A549 (cell line): ENCODE results near the gene NRAP. TPM values are rescaled to one million over a fixed set of nuclear protein-coding genes. Genes with fewer than 3 reads are reported as not detected.

Experiments used
- ATAC-seq, 2 experiments: fragments of 200-7000 bp in 1 of 2; fragments of >200 bp in 1 of 2; cut with Nextera tagmentation in 1 of 2; cut with Tn5 transposase in 1 of 2; 3 replicates each; pipeline versions ENCODE4 v1.8.0 to v1.9.1; 2018 to 2020; ENCODE audit warnings: mild to moderate bottlenecking in 1 of 2, moderate library complexity in 1 of 2
- CTCF ChIA-PET: fragments of 300-600 bp; sonication (Branson Sonifier 250); formaldehyde crosslinking; extraction: SDS; loops from one replicate; lab custom pipeline; 2021; ENCODE audit warnings: antibody characterized with exemption, inconsistent platforms; lab: Yijun Ruan, JAX
- POLR2A ChIA-PET: fragments of 350-600 bp; formaldehyde crosslinking; extraction: SDS; loops from one replicate; lab custom pipeline; 2021; ENCODE audit warnings: antibody characterized with exemption, inconsistent platforms; lab: Yijun Ruan, JAX
- DNase-seq, 2 experiments: peaks; one replicate each; pipeline versions ENCODE4 v3.0.0 to v3.0.0-alpha.2; 2011 to 2016; ENCODE audit warnings: low read depth in 1 of 2, low spot score in 1 of 2
- FAIRE-seq: peaks from 2 replicates; lab custom pipeline; 2011; peaks lifted over from hg19 to GRCh38; lab: Jason Lieb, UNC
- H3K27ac ChIP-seq, 2 experiments: fragments of >200 bp; sonication (Bioruptor Twin); formaldehyde crosslinking; 3 replicates each; pipeline ENCODE4 v1.5.1; 2016 to 2017
- H3K4me1 ChIP-seq: fragments of >200 bp; sonication (Bioruptor Twin); formaldehyde crosslinking; 3 replicates; pipeline ENCODE4 v1.6.1; 2016
- H3K4me2 ChIP-seq: fragments of >200 bp; sonication (Bioruptor Twin); formaldehyde crosslinking; 3 replicates; pipeline ENCODE4 v1.6.1; 2016
- H3K4me3 ChIP-seq: fragments of >200 bp; sonication (Bioruptor Twin); formaldehyde crosslinking; 3 replicates; pipeline ENCODE4 v1.5.1; 2016
- H3K9me3 ChIP-seq: fragments of >200 bp; sonication (Bioruptor Twin); formaldehyde crosslinking; 3 replicates; pipeline ENCODE4 v1.6.1; 2016
- CBX8 ChIP-seq: fragments of 200-600 bp; sonication (generic); IDR thresholded peaks from 2 replicates; pipeline ENCODE4 v1.6.1; 2016
- CEBPB ChIP-seq, 2 experiments: fragments of >200 bp in 1 of 2; sonication (Bioruptor Twin) in 1 of 2; formaldehyde crosslinking in 1 of 2; IDR thresholded peaks; 2 replicates each; pipeline ENCODE4 v1.6.1; 2012 to 2016
- EHF ChIP-seq: fragments of 250-450 bp; sonication (Bioruptor Pico); IDR thresholded peaks from 2 replicates; pipeline ENCODE4 v1.5.0; 2020; ENCODE audit warnings: mild to moderate bottlenecking
- FOSB ChIP-seq: fragments of 250-450 bp; sonication (Bioruptor Pico); IDR thresholded peaks from 2 replicates; pipeline ENCODE4 v1.5.0; 2020; ENCODE audit warnings: mild to moderate bottlenecking, moderate library complexity
- HDAC2 ChIP-seq: fragments of 200-600 bp; sonication (generic); IDR thresholded peaks from 2 replicates; pipeline ENCODE4 v1.6.1; 2016
- HES2 ChIP-seq: fragments of >200 bp; sonication (Bioruptor Twin); formaldehyde crosslinking; IDR thresholded peaks from 2 replicates; pipeline ENCODE4 v1.6.1; 2016
- HOXB5 ChIP-seq: fragments of 250-450 bp; sonication (Bioruptor Pico); IDR thresholded peaks from 2 replicates; pipeline ENCODE4 v1.5.0; 2020; ENCODE audit warnings: mild to moderate bottlenecking, moderate library complexity
- JUNB ChIP-seq: fragments of >200 bp; sonication (Bioruptor Twin); formaldehyde crosslinking; IDR thresholded peaks from 2 replicates; pipeline ENCODE4 v1.6.1; 2016
- KDM1A ChIP-seq: fragments of 200-600 bp; sonication (generic); IDR thresholded peaks from 2 replicates; pipeline ENCODE4 v1.6.1; 2016; ENCODE audit warnings: low read depth, mild to moderate bottlenecking
- MAFK ChIP-seq: fragments of 450-650 bp; IDR thresholded peaks from 2 replicates; pipeline ENCODE4 v1.6.1; 2014; ENCODE audit not compliant: partially characterized antibody
- MAX ChIP-seq: IDR thresholded peaks from 2 replicates; pipeline ENCODE4 v1.6.1; 2012
- MYC ChIP-seq: IDR thresholded peaks from 2 replicates; pipeline ENCODE4 v1.6.1; 2012; ENCODE audit warnings: mild to moderate bottlenecking, inconsistent platforms, low read length, improper control_type of control experiment, borderline replicate concordance
- NFE2L2 ChIP-seq: fragments of 150-350 bp; conservative IDR thresholded peaks from 2 replicates; pipeline ENCODE4 v1.6.1; 2014; ENCODE audit warnings: low read length
- RAD21 ChIP-seq, 2 experiments: fragments of >200 bp in 1 of 2; sonication (Bioruptor Twin) in 1 of 2; formaldehyde crosslinking in 1 of 2; IDR thresholded peaks in 1 of 2; conservative IDR thresholded peaks in 1 of 2; 2 replicates in 1 of 2; 3 replicates in 1 of 2; pipeline ENCODE4 v1.6.1; 2012 to 2018; ENCODE audit warnings: inconsistent platforms in 1 of 2
- RFX5 ChIP-seq: fragments of 450-650 bp; IDR thresholded peaks from 2 replicates; pipeline ENCODE4 v1.7.1; 2014; ENCODE audit warnings: antibody characterized with exemption, mild to moderate bottlenecking, moderate library complexity
- SMC3 ChIP-seq: fragments of >200 bp; sonication (Bioruptor Twin); formaldehyde crosslinking; IDR thresholded peaks from 3 replicates; pipeline ENCODE4 v1.6.1; 2018; ENCODE audit warnings: inconsistent platforms
- TP53 ChIP-seq: fragments of 250-450 bp; sonication (Bioruptor Pico); IDR thresholded peaks from 2 replicates; pipeline ENCODE4 v1.5.0; 2021; ENCODE audit warnings: mild to moderate bottlenecking, moderate library complexity
- ZFP36 ChIP-seq: fragments of 450-650 bp; IDR thresholded peaks from 2 replicates; pipeline ENCODE4 v1.6.1; 2014; ENCODE audit warnings: borderline replicate concordance; ENCODE audit not compliant: partially characterized antibody
- WGBS: methylation state at CpG from one replicate; pipeline ENCODE4 v1.1.6; 2017; ENCODE audit errors: missing lambda C conversion rate; 5-methylcytosine and 5-hydroxymethylcytosine counted together
- polyA plus RNA-seq, 4 experiments: library from polyadenylated mRNA; depleted of rRNA in 3 of 4; stranded (reverse); fragments of >200 nt; fragmentation: RNase III in 1 of 4; extraction: RNeasy Plus Mini Kit Qiagen cat#74134 plus additional on column Dnase treatment in 1 of 4; gene quantifications; 2 replicates in 3 of 4; 3 replicates in 1 of 4; pipeline ENCODE4 v1.2.3, GENCODE V29; 2011 to 2017
- TF ChIP-seq, protein P1 (sequence below): fragments of 150-350 bp; IDR thresholded peaks from 2 replicates; pipeline ENCODE4 v1.6.1; 2014; ENCODE audit warnings: low read depth, mild to moderate bottlenecking, low read length
- TF ChIP-seq, protein P2 (sequence below): fragments of 200-600 bp; sonication (generic); IDR thresholded peaks from 2 replicates; pipeline ENCODE4 v1.6.1; 2016; ENCODE audit warnings: antibody characterized with exemption, mild to moderate bottlenecking, moderate library complexity
- TF ChIP-seq, protein P3 (sequence below): fragments of 250-450 bp; sonication (Bioruptor Pico); IDR thresholded peaks from 2 replicates; pipeline ENCODE4 v1.5.0; 2021; ENCODE audit warnings: mild to moderate bottlenecking, moderate library complexity, borderline replicate concordance
- TF ChIP-seq, protein P4 (sequence below): fragments of 450-650 bp; IDR thresholded peaks from 2 replicates; pipeline ENCODE4 v1.6.1; 2014; ENCODE audit warnings: antibody characterized with exemption

Gene NRAP
- polyA plus RNA-seq, 2 of the 4 experiments (the other 2 are of a cell fraction), result not detected

DNA sequence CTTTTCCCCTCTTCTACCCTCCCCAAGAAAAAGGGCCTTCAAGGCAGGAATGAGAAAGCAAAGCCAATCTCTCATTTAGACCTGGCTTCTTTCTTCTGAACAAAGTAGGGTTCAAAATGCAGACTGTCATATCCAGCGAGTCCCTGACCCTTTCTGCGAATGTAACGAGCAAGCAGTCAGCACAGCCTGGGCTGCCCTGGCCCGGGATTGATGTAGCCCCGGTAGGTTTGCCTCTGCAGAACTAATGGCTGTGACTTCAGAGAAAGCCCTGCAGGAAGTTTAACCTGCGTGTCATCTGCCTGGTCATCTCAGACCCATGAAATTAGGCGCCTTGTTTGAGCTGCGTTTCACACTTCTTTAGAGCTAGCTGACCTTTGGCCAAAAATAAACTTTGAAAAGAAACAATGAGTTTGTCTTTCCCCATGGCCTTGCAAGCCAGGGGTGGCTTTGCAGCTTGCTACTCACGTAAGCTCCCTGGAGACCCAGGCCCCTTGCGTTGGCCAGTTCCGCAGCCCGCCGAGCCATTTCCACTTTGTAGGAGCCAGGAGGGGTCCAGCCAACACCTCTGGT, 74.6 kb downstream of the NRAP start:
- no peak overlapping the region for H3K27ac ChIP-seq
- CTCF ChIA-PET, result interaction anchor here (1.2 to 1.8 kb wide), 3 partner anchors 11 to 26 kb away, joined by 3 to 5 read pairs (median 4); no protein-coding TSS in a partner anchor
- POLR2A ChIA-PET, result no interaction called here
- FAIRE-seq (no peak), DNase-seq (no peak), ATAC-seq (no peak)
- H3K4me2 ChIP-seq, result no peak overlapping the region
- H3K4me3 ChIP-seq, result no peak overlapping the region
- H3K4me1 ChIP-seq, result 0 out of 3 replicates have a peak, but pooled peaks cover 5% of the 10 kb centered on the region
- 70% methylated on average over 13 of the region's 13 CpGs for WGBS
- no peaks in the 10 kb centered on the region for H3K9me3 ChIP-seq
- TF ChIP-seq ZFP36, result no peak

DNA sequence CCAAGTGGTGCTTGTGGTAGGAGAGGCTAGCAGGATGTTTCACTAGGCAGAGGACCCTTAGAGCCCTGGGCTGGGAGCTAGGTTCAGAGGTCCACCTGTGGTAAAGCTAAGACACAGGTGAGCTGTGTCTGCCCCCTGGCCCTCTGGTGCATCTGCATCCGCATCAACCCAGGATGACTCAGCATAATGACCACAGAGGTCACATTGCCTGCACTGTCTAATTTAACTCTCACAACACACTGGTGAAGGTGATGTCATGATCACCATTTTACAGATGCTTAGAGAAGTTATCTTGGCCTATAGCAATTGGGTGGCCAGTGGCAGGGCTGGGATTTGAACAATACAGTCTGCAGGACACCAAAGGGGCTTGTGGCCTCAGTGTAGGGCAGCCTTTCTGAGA, 77.9 kb downstream of the NRAP start:
- TF ChIP-seq SMC3 (no peak), NFE2L2 (peak; percentile 95), MAFK (peak; percentile 89)
- ChIA-PET POLR2A (no interaction called here), CTCF (interaction anchor here (0.9 kb wide), 1 partner anchor 22 kb away, joined by 4 read pairs; no protein-coding TSS in a partner anchor)
- no peaks in the 10 kb centered on the region for H3K9me3 ChIP-seq
- H3K4me2 ChIP-seq, result no peak overlapping the region
- H3K4me3 ChIP-seq, result no peak overlapping the region
- 0 out of 3 replicates have a peak, but pooled peaks cover 5% of the 10 kb centered on the region for H3K4me1 ChIP-seq
- WGBS, result 43% methylated on average over 1 of the region's 1 CpG
- ATAC-seq, result no peak
- FAIRE-seq, result no peak
- DNase-seq, result peak in 1 of 2 experiments; percentile 6
- peak overlapping the region in 1 of 2 experiments; percentile 52; a peak in 2 of 6 replicates for H3K27ac ChIP-seq

GRCh38 chr10:113583571-113583970, 80.3 kb downstream of the NRAP start:
- Histone ChIP-seq H3K4me2 (no peak overlapping the region), H3K4me1 (0 out of 3 replicates have a peak, but pooled peaks cover 5% of the 10 kb centered on the region), H3K9me3 (no peaks in the 10 kb centered on the region), H3K27ac (no peak overlapping the region)
- FAIRE-seq, result no peak
- no peak for DNase-seq
- 10% methylated on average over 3 of the region's 3 CpGs for WGBS
- CTCF ChIA-PET, result interaction anchor here (2.6 kb wide), 1 partner anchor 20 kb away, joined by 8 read pairs; no protein-coding TSS in a partner anchor
- ATAC-seq, result no peak
- TF ChIP-seq, protein P1, sequence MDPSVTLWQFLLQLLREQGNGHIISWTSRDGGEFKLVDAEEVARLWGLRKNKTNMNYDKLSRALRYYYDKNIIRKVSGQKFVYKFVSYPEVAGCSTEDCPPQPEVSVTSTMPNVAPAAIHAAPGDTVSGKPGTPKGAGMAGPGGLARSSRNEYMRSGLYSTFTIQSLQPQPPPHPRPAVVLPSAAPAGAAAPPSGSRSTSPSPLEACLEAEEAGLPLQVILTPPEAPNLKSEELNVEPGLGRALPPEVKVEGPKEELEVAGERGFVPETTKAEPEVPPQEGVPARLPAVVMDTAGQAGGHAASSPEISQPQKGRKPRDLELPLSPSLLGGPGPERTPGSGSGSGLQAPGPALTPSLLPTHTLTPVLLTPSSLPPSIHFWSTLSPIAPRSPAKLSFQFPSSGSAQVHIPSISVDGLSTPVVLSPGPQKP, result no peak
- TF ChIP-seq, protein P2, sequence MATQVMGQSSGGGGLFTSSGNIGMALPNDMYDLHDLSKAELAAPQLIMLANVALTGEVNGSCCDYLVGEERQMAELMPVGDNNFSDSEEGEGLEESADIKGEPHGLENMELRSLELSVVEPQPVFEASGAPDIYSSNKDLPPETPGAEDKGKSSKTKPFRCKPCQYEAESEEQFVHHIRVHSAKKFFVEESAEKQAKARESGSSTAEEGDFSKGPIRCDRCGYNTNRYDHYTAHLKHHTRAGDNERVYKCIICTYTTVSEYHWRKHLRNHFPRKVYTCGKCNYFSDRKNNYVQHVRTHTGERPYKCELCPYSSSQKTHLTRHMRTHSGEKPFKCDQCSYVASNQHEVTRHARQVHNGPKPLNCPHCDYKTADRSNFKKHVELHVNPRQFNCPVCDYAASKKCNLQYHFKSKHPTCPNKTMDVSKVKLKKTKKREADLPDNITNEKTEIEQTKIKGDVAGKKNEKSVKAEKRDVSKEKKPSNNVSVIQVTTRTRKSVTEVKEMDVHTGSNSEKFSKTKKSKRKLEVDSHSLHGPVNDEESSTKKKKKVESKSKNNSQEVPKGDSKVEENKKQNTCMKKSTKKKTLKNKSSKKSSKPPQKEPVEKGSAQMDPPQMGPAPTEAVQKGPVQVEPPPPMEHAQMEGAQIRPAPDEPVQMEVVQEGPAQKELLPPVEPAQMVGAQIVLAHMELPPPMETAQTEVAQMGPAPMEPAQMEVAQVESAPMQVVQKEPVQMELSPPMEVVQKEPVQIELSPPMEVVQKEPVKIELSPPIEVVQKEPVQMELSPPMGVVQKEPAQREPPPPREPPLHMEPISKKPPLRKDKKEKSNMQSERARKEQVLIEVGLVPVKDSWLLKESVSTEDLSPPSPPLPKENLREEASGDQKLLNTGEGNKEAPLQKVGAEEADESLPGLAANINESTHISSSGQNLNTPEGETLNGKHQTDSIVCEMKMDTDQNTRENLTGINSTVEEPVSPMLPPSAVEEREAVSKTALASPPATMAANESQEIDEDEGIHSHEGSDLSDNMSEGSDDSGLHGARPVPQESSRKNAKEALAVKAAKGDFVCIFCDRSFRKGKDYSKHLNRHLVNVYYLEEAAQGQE, result no peak
- TF ChIP-seq HOXB5 (CRISPR knock-in tag) (no peak), MAFK (no peak), CBX8 (no peak), TP53 (CRISPR knock-in tag) (no peak), MYC (no peak), EHF (CRISPR knock-in tag) (no peak), FOSB (CRISPR knock-in tag) (no peak), SMC3 (no peak), HES2 (no peak), JUNB (no peak), HDAC2 (no peak), RAD21 (conservative IDR thresholded peaks at IDR 0.05 in 1 of 2, IDR thresholded peaks at IDR 0.05 in 1 of 2) (no peak), MAX (no peak), CEBPB (IDR thresholded peaks at IDR 0.05) (no peak), KDM1A (no peak), RFX5 (no peak)
- TF ChIP-seq, protein P3, sequence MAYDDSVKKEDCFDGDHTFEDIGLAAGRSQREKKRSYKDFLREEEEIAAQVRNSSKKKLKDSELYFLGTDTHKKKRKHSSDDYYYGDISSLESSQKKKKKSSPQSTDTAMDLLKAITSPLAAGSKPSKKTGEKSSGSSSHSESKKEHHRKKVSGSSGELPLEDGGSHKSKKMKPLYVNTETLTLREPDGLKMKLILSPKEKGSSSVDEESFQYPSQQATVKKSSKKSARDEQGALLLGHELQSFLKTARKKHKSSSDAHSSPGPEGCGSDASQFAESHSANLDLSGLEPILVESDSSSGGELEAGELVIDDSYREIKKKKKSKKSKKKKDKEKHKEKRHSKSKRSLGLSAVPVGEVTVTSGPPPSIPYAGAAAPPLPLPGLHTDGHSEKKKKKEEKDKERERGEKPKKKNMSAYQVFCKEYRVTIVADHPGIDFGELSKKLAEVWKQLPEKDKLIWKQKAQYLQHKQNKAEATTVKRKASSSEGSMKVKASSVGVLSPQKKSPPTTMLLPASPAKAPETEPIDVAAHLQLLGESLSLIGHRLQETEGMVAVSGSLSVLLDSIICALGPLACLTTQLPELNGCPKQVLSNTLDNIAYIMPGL (CRISPR knock-in tag), result no peak
- TF ChIP-seq, protein P4, sequence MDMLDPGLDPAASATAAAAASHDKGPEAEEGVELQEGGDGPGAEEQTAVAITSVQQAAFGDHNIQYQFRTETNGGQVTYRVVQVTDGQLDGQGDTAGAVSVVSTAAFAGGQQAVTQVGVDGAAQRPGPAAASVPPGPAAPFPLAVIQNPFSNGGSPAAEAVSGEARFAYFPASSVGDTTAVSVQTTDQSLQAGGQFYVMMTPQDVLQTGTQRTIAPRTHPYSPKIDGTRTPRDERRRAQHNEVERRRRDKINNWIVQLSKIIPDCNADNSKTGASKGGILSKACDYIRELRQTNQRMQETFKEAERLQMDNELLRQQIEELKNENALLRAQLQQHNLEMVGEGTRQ, result no peak
- TF ChIP-seq, all 56 proteins: peak for 0
- H3K4me3 ChIP-seq, result no peak overlapping the region
- POLR2A ChIA-PET, result no interaction called here
